Colon (tissue), 2 donors: ENCODE measurements around the gene PLEKHG3.

Experiments used
- FAIRE-seq: peaks from 2 replicates; lab custom pipeline; 2012; peaks lifted over from hg19 to GRCh38; lab: Jason Lieb, UNC
- donor health status: control.
- donor health status: control.

The PLEKHG3 gene

GRCh38 chr14:64706593-64707193 lies 2.5 kb downstream of the PLEKHG3 start:
- FAIRE-seq, result no peak

DNA sequence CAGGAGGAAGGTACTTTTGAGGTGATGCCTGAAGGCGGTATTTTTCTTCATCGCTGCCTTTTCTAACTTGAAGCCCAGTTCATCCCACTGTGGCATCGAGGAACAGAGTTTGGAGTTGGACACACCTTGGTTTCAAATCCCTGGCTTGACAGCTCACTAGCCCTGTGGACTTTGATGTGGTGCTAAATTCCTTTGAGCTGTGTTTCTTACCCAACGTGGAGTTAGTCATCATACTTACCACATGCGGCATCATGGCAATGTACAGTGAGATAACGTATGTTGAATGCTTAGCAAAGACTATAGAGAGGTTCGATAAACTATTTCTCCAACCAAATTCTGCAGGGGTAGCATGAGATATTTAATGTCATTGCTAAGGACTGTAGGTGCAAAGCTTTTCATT lies 3.4 kb downstream of the PLEKHG3 start:
- no peak for FAIRE-seq

GRCh38 chr14:64708148-64709004 lies 4.2 kb downstream of the PLEKHG3 start:
- FAIRE-seq, result no peak

DNA sequence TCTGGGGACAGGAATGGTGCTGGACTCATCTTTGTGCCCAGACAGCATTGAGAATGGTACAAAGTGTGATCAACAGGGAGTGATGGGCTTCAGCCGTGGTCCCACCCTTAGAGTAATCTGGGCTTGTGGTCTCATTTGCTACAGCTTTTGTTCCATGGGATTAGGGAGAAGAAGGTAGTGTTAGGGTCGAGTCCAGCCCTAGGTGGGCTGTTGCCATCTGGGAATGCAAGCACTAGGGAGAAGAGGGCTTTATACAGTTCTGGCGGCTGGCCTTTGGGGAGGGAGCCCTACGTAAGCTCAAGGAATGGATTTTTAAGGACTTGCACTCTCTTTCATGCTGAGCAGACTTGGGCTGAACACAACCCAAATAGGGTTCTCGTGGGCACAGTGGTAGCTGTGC lies 4.9 kb downstream of the PLEKHG3 start:
- no peak for FAIRE-seq

DNA sequence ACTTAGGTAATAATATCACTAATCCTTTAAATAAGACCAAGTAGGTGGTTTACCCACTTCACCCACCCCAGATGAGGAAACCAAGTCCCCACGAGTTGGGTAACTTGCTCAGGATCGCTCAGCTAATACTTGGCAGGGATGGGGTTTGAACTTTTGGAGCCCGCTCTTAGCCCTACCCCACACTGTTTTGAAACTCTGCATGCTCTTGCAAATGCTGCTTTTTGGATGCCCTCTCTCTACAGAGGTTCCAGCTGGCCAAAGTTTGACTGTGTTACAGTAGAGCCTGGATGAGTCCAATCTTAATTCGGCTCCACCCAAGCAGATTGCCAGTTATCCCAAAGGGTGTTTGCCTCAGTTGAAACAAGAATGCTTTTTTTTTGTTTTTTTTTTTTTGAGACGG lies 6.8 kb downstream of the PLEKHG3 start:
- no peak for FAIRE-seq

DNA sequence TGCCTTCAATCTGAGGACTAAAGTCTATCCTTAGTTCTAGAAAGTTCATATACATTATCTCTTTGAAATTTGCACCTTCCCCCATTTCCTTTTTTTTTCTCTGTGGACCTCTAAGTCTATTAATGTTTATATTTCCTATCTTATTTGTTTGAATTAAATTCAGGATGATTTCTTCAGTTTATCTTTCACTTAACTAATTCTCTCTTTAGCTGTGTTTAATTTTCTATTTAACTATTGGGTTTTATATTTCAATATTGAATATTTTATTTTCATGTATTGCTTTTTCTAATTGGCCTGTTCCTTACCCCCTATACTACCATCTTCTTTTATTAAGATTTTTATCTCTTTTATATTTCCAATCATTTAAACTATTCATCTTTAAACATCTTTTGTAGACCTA lies 9.5 kb downstream of the PLEKHG3 start:
- no peak for FAIRE-seq

DNA sequence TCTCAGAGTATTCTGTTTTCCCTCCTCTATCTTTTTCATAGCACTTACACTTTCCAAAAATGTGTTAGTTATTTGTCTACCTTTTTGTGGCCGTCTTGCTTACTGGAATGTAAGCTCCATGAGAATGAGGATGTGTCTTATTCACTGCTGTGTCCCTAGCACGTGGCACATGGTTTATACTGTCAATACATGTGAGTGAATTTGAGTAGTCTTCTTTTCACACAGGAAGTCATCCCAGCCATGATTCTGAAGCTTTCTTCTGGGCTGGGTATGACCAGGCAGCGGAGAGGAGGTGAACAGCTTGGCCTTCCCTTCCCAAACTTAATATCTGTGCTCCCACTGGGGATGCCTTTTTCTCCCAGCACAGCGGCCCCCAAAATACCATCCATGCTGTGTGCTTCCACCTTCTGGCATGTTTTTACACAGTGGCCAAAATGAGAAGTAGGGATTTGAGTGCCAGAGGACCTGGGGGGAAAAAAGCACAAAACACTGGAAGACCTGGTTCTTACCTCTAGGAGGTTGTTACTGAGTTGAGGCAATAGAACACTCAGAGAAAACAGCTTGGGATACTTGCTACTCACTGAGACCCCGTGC lies 10.3 kb downstream of the PLEKHG3 start:
- FAIRE-seq, result no peak

- no peak for FAIRE-seq
Measured at GRCh38 chr14:64715146-64715627, 11.0 kb downstream of the PLEKHG3 start.

GRCh38 chr14:64715628-64716412 lies 11.6 kb downstream of the PLEKHG3 start:
- FAIRE-seq, result no peak

DNA sequence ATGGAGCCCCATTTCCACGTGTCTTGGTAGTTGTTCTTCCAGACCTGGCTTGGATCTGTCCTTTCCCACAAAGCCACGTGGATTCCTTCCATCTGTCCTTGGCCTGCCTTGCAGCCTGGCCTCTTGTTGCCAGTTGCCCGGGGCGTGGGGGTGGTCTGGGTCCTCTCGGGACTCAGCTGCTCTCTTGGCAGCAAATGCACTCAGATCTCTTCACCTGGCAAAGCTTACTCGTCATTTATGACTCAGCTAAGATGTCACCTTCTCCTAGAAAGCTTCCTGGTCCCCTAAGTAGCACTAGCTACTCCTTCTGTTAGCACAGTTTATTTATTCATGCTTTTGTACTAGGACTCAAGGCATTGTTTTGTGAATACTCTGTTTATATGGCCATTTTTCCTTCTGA lies 13.6 kb downstream of the PLEKHG3 start:
- FAIRE-seq, result no peak

DNA sequence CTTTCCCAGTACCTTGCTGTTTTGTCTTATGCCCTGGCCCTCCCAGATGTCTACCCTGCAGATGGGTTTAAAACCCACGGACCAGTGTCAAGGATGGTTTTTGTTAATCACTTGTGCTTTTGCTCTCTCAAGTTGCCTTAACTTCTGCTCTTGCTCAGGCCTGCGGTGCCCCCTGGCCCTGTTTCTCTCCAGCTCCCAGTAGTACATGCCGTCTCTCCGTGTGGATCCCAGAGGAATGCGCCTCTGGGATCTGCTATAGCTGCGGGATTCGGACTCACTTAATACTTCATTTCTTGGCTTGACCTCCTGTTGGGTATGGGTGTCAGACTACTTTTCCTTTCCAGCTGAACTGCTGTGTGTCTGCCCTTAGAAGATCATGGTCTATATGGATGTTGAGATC lies 14.5 kb downstream of the PLEKHG3 start:
- FAIRE-seq, result no peak

DNA sequence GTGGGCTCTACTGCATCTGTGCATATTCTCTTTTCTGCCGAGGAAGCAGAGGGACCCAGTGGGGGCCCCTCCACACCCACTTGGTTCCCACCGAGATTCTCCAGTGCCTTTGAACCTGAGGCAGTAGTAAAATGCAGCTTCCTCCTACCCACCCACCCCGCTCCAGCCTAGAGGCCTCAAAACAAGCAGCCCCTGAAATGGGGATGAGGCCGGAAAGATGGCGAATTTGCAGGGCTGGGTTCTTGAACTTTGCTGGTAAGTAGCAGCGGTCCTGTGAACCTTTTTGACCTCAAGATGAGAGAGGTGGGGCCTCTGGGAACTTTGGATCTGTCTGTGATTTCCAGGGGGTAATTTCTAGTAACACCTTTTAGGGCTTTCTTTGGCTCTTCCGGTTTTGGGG lies 15.4 kb downstream of the PLEKHG3 start:
- FAIRE-seq, result no peak

- FAIRE-seq, result no peak
Measured at GRCh38 chr14:64720131-64720576, 15.9 kb downstream of the PLEKHG3 start.

GRCh38 chr14:64721391-64721791 lies 17.2 kb downstream of the PLEKHG3 start:
- FAIRE-seq, result no peak

GRCh38 chr14:64721899-64722298 lies 17.7 kb downstream of the PLEKHG3 start:
- FAIRE-seq, result no peak

DNA sequence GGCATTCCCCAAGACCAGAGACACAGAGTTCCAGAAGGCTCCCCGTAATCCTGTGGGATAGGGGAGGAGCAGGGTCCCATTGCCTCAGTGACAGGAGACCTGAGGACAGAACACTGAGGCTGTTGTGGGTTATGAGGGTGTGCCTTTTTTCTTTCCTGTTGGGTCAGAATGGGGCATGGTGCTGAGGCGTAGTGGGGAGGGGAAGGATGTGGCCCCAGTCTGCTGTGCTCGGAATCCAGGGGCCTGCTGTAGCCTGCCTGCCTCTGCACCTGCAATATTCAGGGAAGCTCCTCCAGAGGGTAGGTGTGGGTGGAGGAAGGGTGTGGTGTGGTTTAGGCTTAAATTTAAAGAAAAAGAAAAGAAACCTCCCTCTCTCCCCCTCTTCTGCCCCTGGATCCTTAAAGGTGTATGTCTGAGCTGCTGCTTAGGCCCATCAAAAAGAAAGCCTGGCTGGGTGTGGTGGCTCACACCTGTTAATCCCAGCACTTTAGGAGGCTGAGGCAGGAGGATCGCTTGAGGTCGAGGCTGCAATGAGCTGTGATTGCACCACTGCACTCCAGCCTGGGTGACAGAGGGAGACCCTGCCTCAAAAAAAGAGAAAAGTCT lies 18.7 kb downstream of the PLEKHG3 start:
- FAIRE-seq, result no peak

DNA sequence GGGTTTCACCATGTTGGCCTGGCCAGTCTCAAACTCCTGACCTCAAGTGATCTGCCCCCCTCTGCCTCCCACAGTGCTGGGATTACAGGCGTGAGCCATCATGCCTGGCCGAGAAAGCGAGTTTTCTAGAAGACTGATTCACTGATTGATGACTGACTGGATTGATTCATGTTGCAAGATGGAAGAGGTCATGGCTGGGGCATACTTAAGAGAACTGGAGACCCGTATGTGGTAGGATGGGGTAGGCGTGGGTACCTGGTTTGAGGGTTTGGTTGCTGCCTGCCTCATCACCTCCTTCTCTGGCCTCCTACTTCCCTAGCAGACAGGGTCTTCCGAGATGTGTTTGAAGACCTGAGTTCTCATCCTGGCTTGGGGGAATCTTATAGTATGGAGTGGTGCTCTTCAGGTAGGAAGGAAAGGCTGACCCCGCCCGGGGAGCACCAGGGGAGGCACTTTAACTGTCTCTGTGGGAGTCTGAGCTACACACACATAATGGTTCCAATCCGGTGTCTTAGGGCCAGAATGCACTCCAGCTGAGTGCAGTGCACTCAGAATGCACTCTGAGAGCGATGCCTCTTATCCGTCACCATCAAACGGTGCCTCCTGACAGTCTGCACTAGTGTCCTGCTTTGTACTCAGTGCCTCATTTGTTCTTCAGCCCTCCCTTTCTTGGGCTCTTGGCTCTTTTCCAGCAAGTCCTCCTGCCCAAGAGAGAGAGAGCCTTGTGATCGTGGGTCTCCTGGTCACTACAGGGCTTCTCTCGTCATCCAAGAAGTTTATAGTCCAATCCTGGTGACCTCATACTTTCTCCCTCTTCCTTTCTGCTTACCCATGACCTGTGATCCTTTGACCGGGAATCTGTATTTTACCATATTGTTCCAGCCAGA lies 19.7 kb downstream of the PLEKHG3 start:
- no peak for FAIRE-seq

DNA sequence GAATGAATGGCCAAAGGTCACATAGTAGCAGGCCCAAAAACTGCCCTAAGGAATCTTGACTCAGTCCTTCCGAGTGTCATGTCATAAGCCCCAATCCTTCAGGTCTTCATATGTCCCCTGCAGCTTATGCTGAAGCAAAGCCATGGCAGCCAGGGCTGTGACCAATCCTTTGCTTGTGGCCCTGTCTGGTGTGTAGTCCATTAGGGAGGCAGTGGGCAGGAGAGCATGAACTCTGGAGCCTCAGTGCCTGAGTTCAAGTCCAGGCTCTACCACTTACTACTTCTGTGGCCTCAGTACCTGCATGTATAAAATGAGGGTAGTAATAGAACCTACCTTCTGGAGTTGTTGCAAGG lies 20.3 kb downstream of the PLEKHG3 start:
- no peak for FAIRE-seq

- FAIRE-seq, result no peak
Measured at GRCh38 chr14:64725261-64725815, 21.1 kb downstream of the PLEKHG3 start.

- no peak for FAIRE-seq
Measured at GRCh38 chr14:64725879-64726584, 21.8 kb downstream of the PLEKHG3 start.
